IMR-90 (cell line): Measurements from ENCODE around the gene COA1. TPM values are rescaled to one million over a fixed set of nuclear protein-coding genes. Genes with fewer than 3 reads are reported as not detected.

ENCODE experiments used
- ATAC-seq: fragments of 200-7000 bp; cut with Tn5 transposase; 2 replicates; pipeline ENCODE4 v1.9.1; 2020; ENCODE audit warnings: low read depth, mild to moderate bottlenecking, moderate library complexity
- BruUV-seq: library from RNA; stranded (reverse); fragments of 400-500 nt; replicated peaks from 2 replicates; lab custom pipeline; 2021; lab: Mats Ljungman, UMichigan
- CTCF ChIA-PET: fragments of 300-600 bp; formaldehyde crosslinking; extraction: SDS; loops from one replicate; lab custom pipeline; 2021; ENCODE audit warnings: antibody characterized with exemption; lab: Yijun Ruan, JAX
- POLR2A ChIA-PET: fragments of 300-600 bp; sonication (Branson Sonifier 250); formaldehyde crosslinking; loops from one replicate; lab custom pipeline; 2022; ENCODE audit warnings: antibody characterized with exemption; ENCODE audit not compliant: unreplicated experiment; lab: Charles Lee
- DNase-seq: peaks from one replicate; pipeline ENCODE4 v3.0.0; 2013
- H2AFZ ChIP-seq: replicated peaks from 2 replicates; pipeline ENCODE3; 2013; ENCODE audit warnings: low read length, mild to moderate bottlenecking; ENCODE audit not compliant: poor library complexity
- H2AK5ac ChIP-seq: 2 replicates; pipeline ENCODE4 v1.6.1; 2013; ENCODE audit warnings: low read depth, low read length, inconsistent platforms
- H2AK9ac ChIP-seq: replicated peaks from 2 replicates; pipeline ENCODE3; 2013; ENCODE audit warnings: mild to moderate bottlenecking, low read depth, low read length, moderate library complexity; ENCODE audit not compliant: poor library complexity
- H2BK120ac ChIP-seq: 2 replicates; pipeline ENCODE4 v1.6.1; 2013; ENCODE audit warnings: low read depth, low read length, inconsistent platforms
- H2BK15ac ChIP-seq: 3 replicates; pipeline ENCODE4 v1.6.1; 2013; ENCODE audit warnings: low read depth, low read length, inconsistent platforms
- H2BK20ac ChIP-seq: 2 replicates; pipeline ENCODE4 v1.6.1; 2013; ENCODE audit warnings: low read depth, mild to moderate bottlenecking, inconsistent platforms, low read length, moderate library complexity
- H2BK5ac ChIP-seq: 2 replicates; pipeline ENCODE4 v1.6.1; 2013; ENCODE audit warnings: mild to moderate bottlenecking, low read depth, low read length, inconsistent platforms; ENCODE audit not compliant: poor library complexity, severe bottlenecking
- H3K14ac ChIP-seq: replicated peaks from 2 replicates; pipeline ENCODE4 v1.6.1; 2013; ENCODE audit warnings: low read depth, low read length, inconsistent platforms
- H3K18ac ChIP-seq: 2 replicates; pipeline ENCODE4 v1.6.1; 2013; ENCODE audit warnings: low read depth, low read length, control low read depth
- H3K23ac ChIP-seq: 2 replicates; pipeline ENCODE4 v1.6.1; 2013; ENCODE audit warnings: low read depth, low read length, inconsistent platforms
- H3K27ac ChIP-seq: 2 replicates; pipeline ENCODE4 v1.5.1; 2013; ENCODE audit warnings: mild to moderate bottlenecking, control low read depth, low read length; ENCODE audit not compliant: insufficient read depth
- H3K27me3 ChIP-seq: 2 replicates; pipeline ENCODE4 v1.6.1; 2013; ENCODE audit warnings: low read length; ENCODE audit not compliant: control insufficient read depth, insufficient read depth
- H3K36me3 ChIP-seq: 2 replicates; pipeline ENCODE4 v1.6.1; 2013; ENCODE audit warnings: low read length, mixed read lengths; ENCODE audit not compliant: control insufficient read depth, insufficient read depth
- H3K4ac ChIP-seq: 2 replicates; pipeline ENCODE4 v1.6.1; 2013; ENCODE audit warnings: low read depth, low read length, inconsistent platforms
- H3K4me1 ChIP-seq: 2 replicates; pipeline ENCODE4 v1.6.1; 2013; ENCODE audit warnings: low read length, mixed read lengths; ENCODE audit not compliant: control insufficient read depth, insufficient read depth
- H3K4me2 ChIP-seq: 2 replicates; pipeline ENCODE4 v1.6.1; 2013; ENCODE audit warnings: low read depth, mild to moderate bottlenecking, control low read depth, low read length, moderate library complexity
- H3K4me3 ChIP-seq: 2 replicates; pipeline ENCODE4 v1.5.1; 2013; ENCODE audit warnings: low read depth, mild to moderate bottlenecking, control low read depth, low read length, moderate library complexity; ENCODE audit not compliant: insufficient read depth
- H3K56ac ChIP-seq: 2 replicates; pipeline ENCODE4 v1.6.1; 2013; ENCODE audit warnings: low read length, inconsistent platforms; ENCODE audit not compliant: insufficient read depth; ENCODE audit errors: extremely low read depth
- H3K79me1 ChIP-seq, 2 experiments: 2 replicates each; pipeline ENCODE4 v1.6.1; 2013; ENCODE audit warnings: low read length in 2 of 2, inconsistent platforms in 1 of 2, low read depth in 1 of 2
- H3K9ac ChIP-seq: 2 replicates; pipeline ENCODE4 v1.6.1; 2013; ENCODE audit warnings: low read depth, low read length, control low read depth
- H3K9me1 ChIP-seq: 2 replicates; pipeline ENCODE4 v1.6.1; 2013; ENCODE audit warnings: low read length, inconsistent platforms; ENCODE audit not compliant: insufficient read depth
- H3K9me3 ChIP-seq: 2 replicates; pipeline ENCODE4 v1.6.1; 2013; ENCODE audit warnings: low read length; ENCODE audit not compliant: control insufficient read depth, insufficient read depth
- H4K20me1 ChIP-seq: 2 replicates; pipeline ENCODE4 v1.6.1; 2013; ENCODE audit warnings: low read length, inconsistent platforms; ENCODE audit not compliant: insufficient read depth
- H4K5ac ChIP-seq: 2 replicates; pipeline ENCODE4 v1.6.1; 2013; ENCODE audit warnings: mild to moderate bottlenecking, low read depth, low read length, control low read depth
- H4K8ac ChIP-seq, 2 experiments: 2 replicates each; pipeline ENCODE4 v1.6.1; 2013; ENCODE audit warnings: low read depth in 2 of 2, low read length in 2 of 2, control low read depth in 1 of 2, inconsistent platforms in 1 of 2
- H4K91ac ChIP-seq: 2 replicates; pipeline ENCODE4 v1.6.1; 2013; ENCODE audit warnings: low read depth, low read length, inconsistent platforms; ENCODE audit not compliant: insufficient read depth
- CEBPB ChIP-seq: IDR thresholded peaks from 2 replicates; pipeline ENCODE4 v1.6.1; 2012; ENCODE audit warnings: low read depth, low read length, improper control_type of control experiment
- CHD1 ChIP-seq: IDR thresholded peaks from 2 replicates; pipeline ENCODE4 v1.6.1; 2012; ENCODE audit warnings: low read depth, low read length, improper control_type of control experiment
- MAFK ChIP-seq: IDR thresholded peaks from 2 replicates; pipeline ENCODE4 v1.6.1; 2012; ENCODE audit warnings: low read depth, low read length, improper control_type of control experiment
- MXI1 ChIP-seq: IDR thresholded peaks from 2 replicates; pipeline ENCODE4 v1.6.1; 2012; ENCODE audit warnings: low read depth, mild to moderate bottlenecking, low read length, moderate library complexity, borderline replicate concordance
- NFE2L2 ChIP-seq: fragments of 150-350 bp; IDR thresholded peaks from 2 replicates; pipeline ENCODE4 v1.6.1; 2016; ENCODE audit warnings: low read depth, mild to moderate bottlenecking, low read length
- RAD21 ChIP-seq: IDR thresholded peaks from 2 replicates; pipeline ENCODE4 v1.6.1; 2012; ENCODE audit warnings: low read length, improper control_type of control experiment
- USF2 ChIP-seq: fragments of 150-350 bp; IDR thresholded peaks from 2 replicates; pipeline ENCODE4 v1.6.1; 2017; ENCODE audit warnings: mild to moderate bottlenecking, antibody characterized with exemption, low read length, low read depth
- dilution Hi-C: fragments of 300-500 bp; cut with HindIII; formaldehyde crosslinking; loops from one replicate; pipeline ENCODE4 v1.14.3; 2018; ENCODE audit warnings: low sequenced_read_pairs; ENCODE audit not compliant: unreplicated experiment
- in situ Hi-C: fragments of 300-500 bp; cut with MboI; formaldehyde crosslinking; loops from 3 replicates; pipeline ENCODE4 v1.14.3; 2019; ENCODE audit warnings: low sequenced_read_pairs, inconsistent platforms, mixed read lengths
- intact Hi-C: fragments of 100-400 bp; cut with micrococcal nuclease; formaldehyde crosslinking; loops from 2 replicates; pipeline ENCODE4 v1.10.0; 2022
- polyA plus RNA-seq, 3 experiments: library from polyadenylated mRNA; depleted of rRNA; stranded (reverse); fragments of >200 nt; gene quantifications; 2 replicates each; pipeline ENCODE4 v1.2.3, GENCODE V29; 2012; ENCODE audit warnings: low replicate concordance in 1 of 3
- total RNA-seq: library from RNA; depleted of rRNA; stranded (reverse); fragments of >200 nt; gene quantifications from 2 replicates; pipeline ENCODE4 v1.2.3, GENCODE V29; 2012

COA1 gene
- total and polyA plus RNA-seq, 2 of the 4 experiments (the other 2 are of a cell fraction) = 34.2 to 59.5 TPM

- Histone ChIP-seq H3K27me3 (no peaks in the 10 kb centered on the region), H3K4me2 (no peak overlapping the region), H3K9me3 (no peaks in the 10 kb centered on the region; the same call in 1 of the 2 replicates), H3K79me1 (peaks cover 9 to 29% of the 10 kb centered on the region in 2 experiments), H4K5ac (no peak overlapping the region), H2AK9ac (no peak overlapping the region), H3K9me1 (no peaks in the 10 kb centered on the region), H3K56ac (no peak overlapping the region), H3K4ac (no peak overlapping the region), H3K9ac (no peak overlapping the region), H3K18ac (no peak overlapping the region), H2BK120ac (no peak overlapping the region), H3K36me3 (no peaks in the 10 kb centered on the region), H4K20me1 (no peaks in the 10 kb centered on the region), H4K91ac (no peak overlapping the region), H2BK5ac (no peak overlapping the region), H2AK5ac (no peak overlapping the region), H3K23ac (no peak overlapping the region), H2BK15ac (no peak overlapping the region), H2AFZ (no peak overlapping the region), H3K27ac (no peak overlapping the region), H4K8ac (no peak overlapping the region; a peak in 1 of 4 replicates), H3K4me1 (no peaks in the 10 kb centered on the region), H2BK20ac (no peak overlapping the region), H3K4me3 (no peak overlapping the region), H3K14ac (no peak overlapping the region)
- BruUV-seq = no TSS peak
- DNase-seq (no peak), ATAC-seq (no peak)
- POLR2A ChIA-PET = no interaction called here
- dilution Hi-C loops = no loop called here
- TF ChIP-seq CEBPB = no peak
- TF ChIP-seq USF2 = no peak
- no peak for TF ChIP-seq NFE2L2
- no peak for TF ChIP-seq CHD1
- TF ChIP-seq MAFK = no peak
- TF ChIP-seq RAD21 = no peak
- no peak for TF ChIP-seq MXI1
- intact Hi-C loops = no loop called here
- in situ Hi-C loops = no loop called here
- CTCF ChIA-PET = no interaction called here
These were observed 51.5 kb downstream of the COA1 start for GRCh38 chr7:43677864-43678263.
